Heart left ventricle (tissue), 13 donors: ENCODE data around the gene TRPM3.

ENCODE experiments used
- CTCF ChIP-seq, 12 donors: fragments of 200-600 bp; sonication (generic) in 4 of 12; IDR thresholded peaks; one replicate each; pipeline versions ENCODE4 v1.5.0 to v1.8.0; 2018 to 2022; ENCODE audit warnings: antibody characterized with exemption in 12 of 12, mild to moderate bottlenecking in 5 of 12
- POLR2A ChIP-seq, 2 donors: fragments of 450-650 bp; IDR thresholded peaks; one replicate each; pipeline ENCODE4 v1.6.1; 2017; ENCODE audit warnings: antibody characterized with exemption in 2 of 2, mild to moderate bottlenecking in 2 of 2, moderate library complexity in 2 of 2
- donor health status: ischemic (EF 13 %, LVEDD 7.1; RV severe dilation, severe dysfunction).
- donor health status: DM: no; HTN: yes; CAD: no.
- donor health status: DM: no; HTN: no; CAD: no.
- donor health status: ischemic (EF 25% LVEDD 6.9; RV normal size, moderate dysfunction).
- donor health status: ischemic (EF 25% LVEDD 5.7; RV mildly dilated, moderate dysfunction).
- donor health status: ischemic (EF 35%, LVEDD 5.7; RV mildly dilated, moderate dysfunction).
- donor health status: nonischemic (EF 11% LVEDD 7.7; RV severe dilation, severe dysfunction).
- donor health status: DM: yes; HTN: yes; CAD: no.
- donor health status: PGD.
- donor health status: ischemic (EF 29% LVEDD 5.4; RV normal size, mild dysfunction).
- donor health status: nonischemic (EF 23%, LVEDD 6.1; RV moderate dilation, normal function).

- TF ChIP-seq CTCF (IDR thresholded peaks at IDR 0.05) (no peak), POLR2A (IDR thresholded peaks at IDR 0.05) (no peak)
Measured at GRCh38 chr9:70746760-70747159, 374.7 kb downstream of the TRPM3 start.
